ENCODE data around the gene CD320. TPM values are rescaled to one million over a fixed set of nuclear protein-coding genes. Genes with fewer than 3 reads are reported as not detected.

Gene CD320
- total and polyA plus RNA-seq, 12 donors = 12.0 to 129 (median 57.1) TPM

GRCh38 chr19:8262431-8262830 lies 45.7 kb downstream of the CD320 start:
- Histone ChIP-seq H3K27ac (no peak overlapping the region), H3K27me3 (no peaks in the 10 kb centered on the region), H3K4me3 (no peak overlapping the region), H3K4me1 (replicated peaks in 1 of 2) (no peaks in the 10 kb centered on the region), H3K9me3 (replicated peaks in 1 of 3) (no peaks in the 10 kb centered on the region), H3K36me3 (replicated peaks in 1 of 2) (no peaks in the 10 kb centered on the region)
- peak in 3 of 7 donors; percentile 5 to 14 (median 11) for DNase-seq
- intact Hi-C loops (cut with DNase I) = no loop called here
- no peak for TF ChIP-seq POLR2A (IDR thresholded peaks at IDR 0.05)
- no peak for TF ChIP-seq CTCF (IDR thresholded peaks at IDR 0.05)
- 86 to 97% (median 90%) methylated on average over 6 of the region's 6 CpGs for WGBS, 4 donors

DNA sequence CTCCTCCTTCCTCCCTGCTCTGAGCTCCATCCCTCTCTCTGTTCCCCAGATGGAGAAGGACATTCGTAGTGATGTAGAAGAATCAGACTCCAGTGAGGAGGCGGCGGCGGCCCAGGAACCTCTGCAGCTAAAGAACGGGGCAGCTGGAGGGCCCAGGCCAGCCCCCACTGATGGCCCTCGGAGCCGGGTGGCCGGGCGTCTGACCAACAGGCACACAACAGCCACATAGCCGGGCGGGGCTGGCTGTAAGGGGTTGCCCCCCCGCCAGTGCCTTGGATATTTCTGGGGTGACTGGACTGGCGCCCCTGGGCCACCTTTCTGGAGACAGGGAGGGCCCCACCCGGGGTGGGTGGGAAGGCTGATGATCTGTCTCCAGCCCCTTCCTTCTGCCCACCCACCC lies 46.3 kb downstream of the CD320 start:
- intact Hi-C loops (cut with DNase I) = no loop called here
- WGBS, 4 donors = 86 to 94% (median 91%) methylated on average over 4 to 14 of the region's 14 CpGs

DNA sequence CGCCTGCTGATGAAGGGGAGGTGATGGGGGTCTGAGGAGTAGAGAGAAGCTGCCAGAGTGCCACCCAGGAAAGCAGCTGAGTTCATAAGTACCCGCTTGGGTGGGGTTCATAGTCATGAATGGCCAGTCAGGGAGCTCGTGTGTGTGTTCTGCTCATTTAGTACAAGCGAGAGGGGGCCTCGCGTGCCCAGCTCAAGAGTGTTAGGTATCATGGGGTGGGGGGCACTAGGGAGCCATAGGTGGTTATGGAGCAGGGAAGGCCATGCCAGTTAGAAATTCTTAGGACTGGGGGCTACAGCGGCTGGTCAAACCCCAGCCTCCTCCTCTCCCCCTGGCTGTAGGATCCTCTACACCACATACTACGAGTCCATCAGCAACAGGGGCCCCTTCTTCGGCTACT lies 46.8 kb downstream of the CD320 start:
- intact Hi-C loops (cut with DNase I) = no loop called here
- DNase-seq = peak in 1 of 7 donors; percentile 9
- WGBS, 4 donors = 89 to 97% (median 94%) methylated on average over 9 of the region's 9 CpGs

More for the DNA sequence above, 46.3 kb downstream of the CD320 start:
- H3K4me1 ChIP-seq (replicated peaks in 1 of 2) = no peaks in the 10 kb centered on the region
- no peak for TF ChIP-seq CTCF (IDR thresholded peaks at IDR 0.05)
- TF ChIP-seq POLR2A (IDR thresholded peaks at IDR 0.05) = no peak
- H3K9me3 ChIP-seq (replicated peaks in 1 of 3) = no peaks in the 10 kb centered on the region
- H3K36me3 ChIP-seq (replicated peaks in 1 of 2) = peaks cover 0 to 4% of the 10 kb centered on the region in 2 donors
- H3K27ac ChIP-seq = no peak overlapping the region
- H3K27me3 ChIP-seq = no peaks in the 10 kb centered on the region
- peak in 3 of 7 donors; percentile 11 to 13 (median 13) for DNase-seq
- no peak overlapping the region for H3K4me3 ChIP-seq

GRCh38 chr19:8259922-8260247 lies 48.3 kb downstream of the CD320 start:
- 93 to 94% (median 94%) methylated on average over 3 of the region's 3 CpGs for WGBS, 4 donors
- no peaks in the 10 kb centered on the region for H3K4me1 ChIP-seq (replicated peaks in 1 of 2)
- intact Hi-C loops (cut with DNase I) = loop anchor here (5.0 to 10.0 kb wide), 3 partner anchors 103 to 315 kb away; partner anchors contain the start of gene TIMM44 (in 1 of the 2)

More for the DNA sequence above, 46.8 kb downstream of the CD320 start:
- Histone ChIP-seq H3K36me3 (replicated peaks in 1 of 2) (peaks cover 0 to 9% of the 10 kb centered on the region in 2 donors), H3K9me3 (replicated peaks in 1 of 3) (no peaks in the 10 kb centered on the region), H3K4me3 (no peak overlapping the region), H3K27me3 (no peaks in the 10 kb centered on the region), H3K4me1 (replicated peaks in 1 of 2) (no peaks in the 10 kb centered on the region), H3K27ac (no peak overlapping the region)
- no peak for TF ChIP-seq CTCF (IDR thresholded peaks at IDR 0.05)
- TF ChIP-seq POLR2A (IDR thresholded peaks at IDR 0.05) = no peak

More at GRCh38 chr19:8259922-8260247, 48.3 kb downstream of the CD320 start:
- no peak overlapping the region for H3K27ac ChIP-seq
- H3K36me3 ChIP-seq (replicated peaks in 1 of 2) = peaks cover 0 to 18% of the 10 kb centered on the region in 2 donors
- TF ChIP-seq CTCF (IDR thresholded peaks at IDR 0.05) (no peak), POLR2A (IDR thresholded peaks at IDR 0.05) (no peak)
- H3K27me3 ChIP-seq = no peaks in the 10 kb centered on the region
- no peaks in the 10 kb centered on the region for H3K9me3 ChIP-seq (replicated peaks in 1 of 3)
- H3K4me3 ChIP-seq = no peak overlapping the region
- DNase-seq = no peak
